Suprapubic skin (tissue), 4 donors: ENCODE results near the gene CCND3. TPM values are rescaled to one million over a fixed set of nuclear protein-coding genes. Genes with fewer than 3 reads are reported as not detected.

Experiments
- DNase-seq, 2 donors: peaks; one replicate each; pipeline ENCODE4 v3.0.0-alpha.2; 2019; ENCODE audit warnings: low spot score in 2 of 2
- H3K27ac ChIP-seq: fragments of 200-600 bp; sonication (generic); one replicate; pipeline ENCODE4 v1.5.1; 2019
- H3K27me3 ChIP-seq: fragments of 200-600 bp; sonication (generic); one replicate; pipeline ENCODE4 v1.5.1; 2019
- H3K36me3 ChIP-seq: fragments of 200-600 bp; sonication (generic); one replicate; pipeline ENCODE4 v1.5.1; 2019
- H3K4me1 ChIP-seq: fragments of 200-600 bp; sonication (generic); one replicate; pipeline ENCODE4 v1.5.1; 2019
- H3K4me3 ChIP-seq: fragments of 200-600 bp; sonication (generic); one replicate; pipeline ENCODE4 v1.5.1; 2019; ENCODE audit warnings: mild to moderate bottlenecking
- H3K9me3 ChIP-seq: fragments of 200-600 bp; sonication (generic); one replicate; pipeline ENCODE4 v1.5.1; 2019
- CTCF ChIP-seq, 2 donors: fragments of 200-600 bp in 1 of 2; fragments of 450-650 bp in 1 of 2; sonication (generic) in 1 of 2; IDR thresholded peaks; one replicate each; pipeline ENCODE4 v1.5.1; 2016 to 2019; ENCODE audit warnings: antibody characterized with exemption in 2 of 2, mild to moderate bottlenecking in 1 of 2, moderate library complexity in 1 of 2
- EP300 ChIP-seq: sonication (generic); formaldehyde crosslinking; IDR thresholded peaks from one replicate; pipeline ENCODE4 v1.6.1; 2017; ENCODE audit warnings: antibody characterized with exemption
- POLR2A ChIP-seq, 2 donors: fragments of 450-650 bp; IDR thresholded peaks; one replicate each; pipeline ENCODE4 v1.6.1; 2017; ENCODE audit warnings: antibody characterized with exemption in 2 of 2, mild to moderate bottlenecking in 2 of 2, moderate library complexity in 2 of 2
- POLR2AphosphoS5 ChIP-seq, 3 donors: sonication (generic); formaldehyde crosslinking; IDR thresholded peaks; one replicate each; pipeline ENCODE4 v1.6.1; 2017; ENCODE audit warnings: antibody characterized with exemption in 3 of 3
- WGBS: methylation state at CpG from one replicate; pipeline ENCODE4 v1.1.5; 2018; 5-methylcytosine and 5-hydroxymethylcytosine counted together
- total RNA-seq, 4 donors: library from RNA; depleted of rRNA; stranded (reverse); fragments of >200 nt; gene quantifications; one replicate each; pipeline ENCODE4 v1.1.0, GENCODE V29; 2016

CCND3 gene
- total RNA-seq, 4 donors from 2014 or later, result 106 to 214 (median 132) TPM

GRCh38 chr6:41892921-41893564 lies 48.6 kb downstream of the CCND3 start:
- WGBS, result 81% methylated on average over 4 of the region's 4 CpGs
- no peak for DNase-seq
- H3K4me3 ChIP-seq, result no peak overlapping the region
- no peaks in the 10 kb centered on the region for H3K36me3 ChIP-seq
- no peak overlapping the region for H3K27ac ChIP-seq
- TF ChIP-seq POLR2A (IDR thresholded peaks at IDR 0.05) (no peak), CTCF (IDR thresholded peaks at IDR 0.05) (no peak), EP300 (no peak), POLR2AphosphoS5 (IDR thresholded peaks at IDR 0.05) (no peak)
- peaks cover 24% of the 10 kb centered on the region for H3K4me1 ChIP-seq
- no peaks in the 10 kb centered on the region for H3K9me3 ChIP-seq
- no peaks in the 10 kb centered on the region for H3K27me3 ChIP-seq

- no peak for TF ChIP-seq POLR2A (IDR thresholded peaks at IDR 0.05)
- no peak for TF ChIP-seq POLR2AphosphoS5 (IDR thresholded peaks at IDR 0.05)
- no peak for TF ChIP-seq CTCF (IDR thresholded peaks at IDR 0.05)
- no peak for TF ChIP-seq EP300
- H3K36me3 ChIP-seq, result no peaks in the 10 kb centered on the region
- no peak overlapping the region for H3K4me3 ChIP-seq
- DNase-seq, result no peak
- H3K9me3 ChIP-seq, result no peaks in the 10 kb centered on the region
- no peaks in the 10 kb centered on the region for H3K27me3 ChIP-seq
- H3K27ac ChIP-seq, result no peak overlapping the region
- H3K4me1 ChIP-seq, result no peaks in the 10 kb centered on the region
- 54% methylated on average over 4 of the region's 4 CpGs for WGBS
Measured at GRCh38 chr6:41887331-41887751, 54.3 kb downstream of the CCND3 start.

- H3K36me3 ChIP-seq, result no peaks in the 10 kb centered on the region
- H3K27ac ChIP-seq, result no peak overlapping the region
- 100% methylated on average over 1 of the region's 1 CpG for WGBS
- no peaks in the 10 kb centered on the region for H3K4me1 ChIP-seq
- H3K4me3 ChIP-seq, result no peak overlapping the region
- TF ChIP-seq POLR2AphosphoS5 (IDR thresholded peaks at IDR 0.05) (no peak), EP300 (no peak), CTCF (IDR thresholded peaks at IDR 0.05) (no peak), POLR2A (IDR thresholded peaks at IDR 0.05) (no peak)
- H3K27me3 ChIP-seq, result no peaks in the 10 kb centered on the region
- H3K9me3 ChIP-seq, result no peaks in the 10 kb centered on the region
- DNase-seq, result no peak
Measured at GRCh38 chr6:41885930-41886329, 55.7 kb downstream of the CCND3 start.

- DNase-seq, result no peak
- no peak overlapping the region for H3K4me3 ChIP-seq
- no peaks in the 10 kb centered on the region for H3K4me1 ChIP-seq
- no peaks in the 10 kb centered on the region for H3K27me3 ChIP-seq
- no peaks in the 10 kb centered on the region for H3K9me3 ChIP-seq
- H3K36me3 ChIP-seq, result no peaks in the 10 kb centered on the region
- no peak for TF ChIP-seq CTCF (IDR thresholded peaks at IDR 0.05)
- no peak for TF ChIP-seq EP300
- TF ChIP-seq POLR2AphosphoS5 (IDR thresholded peaks at IDR 0.05), result no peak
- no peak overlapping the region for H3K27ac ChIP-seq
- WGBS, result 86% methylated on average over 5 of the region's 5 CpGs
Measured at GRCh38 chr6:41884957-41885356, 56.7 kb downstream of the CCND3 start.

Other genes starting within 250 kb of the CCND3 start
- 10 to 100 TPM; 19.0 to 23.3 (median 21.6) TPM for gene TFEB, start 206.2 kb downstream of the CCND3 start, total RNA-seq
- gene PGC, start 194.4 kb downstream of the CCND3 start, total RNA-seq, result not detected
- 1 to 10 TPM; 1.9 to 3.9 (median 3.7) TPM for gene FRS3, start 161.9 kb downstream of the CCND3 start, total RNA-seq
- 1 to 10 TPM in 2 of 4 donors, under 1 TPM in 1, not detected in 1; 0.34 to 4.6 (median 3.6) TPM for gene PRICKLE4, start 161.0 kb downstream of the CCND3 start, total RNA-seq
- 100 to 1,000 TPM in 3 of 4 donors, 10 to 100 TPM in 1; 50.2 to 165 (median 136) TPM for gene TOMM6, start 154.1 kb downstream of the CCND3 start, total RNA-seq
- 10 to 100 TPM in 1 of 4 donors, 1 to 10 TPM in 3; 2.9 to 17.1 (median 4.1) TPM for gene USP49, start 46.4 kb downstream of the CCND3 start, total RNA-seq
- gene MED20, start 20.7 kb downstream of the CCND3 start, total RNA-seq, result 10 to 100 TPM; 15.2 to 18.7 (median 17.3) TPM
- gene BYSL, start 20.3 kb downstream of the CCND3 start, total RNA-seq, result 10 to 100 TPM in 3 of 4 donors, 1 to 10 TPM in 1; 6.8 to 15.7 (median 10.4) TPM
- 10 to 100 TPM; 19.2 to 28.5 (median 26.4) TPM for gene TAF8, start 108.7 kb upstream of the CCND3 start, total RNA-seq
- 100 to 1,000 TPM; 112 to 150 (median 122) TPM for gene C6orf132, start 200.8 kb upstream of the CCND3 start, total RNA-seq
- under 1 TPM in 1 of 4 donors, not detected in 3; 0.76 TPM for gene GUCA1A, start 231.6 kb upstream of the CCND3 start, total RNA-seq